Stimulated activated CD8-positive, alpha-beta memory T cell treated with anti-CD3 and anti-CD28 coated beads, Interleukin-4, amount 100 ng/mL, for 48 hours (primary cell): ENCODE measurements around the gene MRPL10.

ENCODE experiments used
- DNase-seq: peaks from one replicate; pipeline ENCODE4 v3.0.0-alpha.2; 2020

Gene MRPL10

GRCh38 chr17:47857551-47858455, 26.5 kb upstream of the MRPL10 start:
- DNase-seq = no peak

- DNase-seq = no peak
These were observed 25.5 kb upstream of the MRPL10 start for GRCh38 chr17:47856830-47857229.

- DNase-seq = no peak
These were observed 24.4 kb upstream of the MRPL10 start for GRCh38 chr17:47855737-47856136.

- no peak for DNase-seq
These were observed 22.3 kb upstream of the MRPL10 start for GRCh38 chr17:47853616-47854015.

GRCh38 chr17:47852113-47852949, 21.0 kb upstream of the MRPL10 start:
- no peak for DNase-seq

GRCh38 chr17:47851764-47852112, 20.4 kb upstream of the MRPL10 start:
- DNase-seq = no peak

GRCh38 chr17:47850692-47851573, 19.6 kb upstream of the MRPL10 start, which contains the start of gene SP6:
Gene SP6 (minus strand): TSS chr17:47851163. CDS start chr17:47848429, 2,734 bp downstream.
- DNase-seq = peak; percentile 80

- DNase-seq = no peak
These were observed 19.0 kb upstream of the MRPL10 start for GRCh38 chr17:47850373-47850691.

- no peak for DNase-seq
These were observed 16.8 kb upstream of the MRPL10 start for GRCh38 chr17:47848198-47848513.

- DNase-seq = no peak
These were observed 16.2 kb upstream of the MRPL10 start for GRCh38 chr17:47847341-47848197.

- DNase-seq = no peak
These were observed 15.5 kb upstream of the MRPL10 start for GRCh38 chr17:47846716-47847340.

GRCh38 chr17:47845716-47846075, 14.4 kb upstream of the MRPL10 start:
- DNase-seq = no peak

- DNase-seq = no peak
These were observed 13.7 kb upstream of the MRPL10 start for GRCh38 chr17:47844814-47845715.

GRCh38 chr17:47844227-47844626, 12.9 kb upstream of the MRPL10 start:
- no peak for DNase-seq

- no peak for DNase-seq
These were observed 12.0 kb upstream of the MRPL10 start for GRCh38 chr17:47843391-47843730.

GRCh38 chr17:47841488-47842291, 10.3 kb upstream of the MRPL10 start:
- no peak for DNase-seq

GRCh38 chr17:47840742-47841487, 9.6 kb upstream of the MRPL10 start, which contains the start of gene SCRN2:
Gene SCRN2 (minus strand): TSS chr17:47841273. CDS start chr17:47840843, 430 bp downstream.
- peak; percentile 97 for DNase-seq

GRCh38 chr17:47840001-47840741, 8.8 kb upstream of the MRPL10 start:
- DNase-seq = no peak
